H1 (cell line): Measurements from ENCODE around the gene NR0B2. TPM values are rescaled to one million over a fixed set of nuclear protein-coding genes. Genes with fewer than 3 reads are reported as not detected.

Experiments used
- CTCF ChIA-PET: fragments of 300-600 bp; sonication (Branson Sonifier 250); formaldehyde crosslinking; loops from one replicate; lab custom pipeline; 2021; ENCODE audit not compliant: partially characterized antibody; lab: Charles Lee
- POLR2A ChIA-PET: fragments of 300-600 bp; sonication (Branson Sonifier 250); formaldehyde crosslinking; loops from one replicate; lab custom pipeline; 2021; ENCODE audit warnings: inconsistent platforms; ENCODE audit not compliant: partially characterized antibody; lab: Charles Lee
- DNase-seq, 2 experiments: peaks; one replicate each; pipeline versions ENCODE4 v3.0.0 to v3.0.0-alpha.2; 2010 to 2022; ENCODE audit warnings: low spot score in 2 of 2, low read depth in 1 of 2, mixed read lengths in 1 of 2
- FAIRE-seq: peaks from 2 replicates; lab custom pipeline; 2011; peaks lifted over from hg19 to GRCh38; lab: Jason Lieb, UNC
- H2AFZ ChIP-seq: 2 replicates; pipeline ENCODE4 v1.8.1; 2012; ENCODE audit warnings: low read length, inconsistent platforms
- H2AK5ac ChIP-seq: 2 replicates; pipeline ENCODE4 v1.6.1; 2013; ENCODE audit warnings: low read depth, low read length
- H2BK120ac ChIP-seq: replicated peaks from 2 replicates; pipeline ENCODE3; 2013; ENCODE audit warnings: low read depth, low read length, inconsistent platforms
- H2BK12ac ChIP-seq: 2 replicates; pipeline ENCODE4 v1.6.1; 2013; ENCODE audit warnings: low read depth, low read length
- H2BK15ac ChIP-seq: 2 replicates; pipeline ENCODE4 v1.6.1; 2013; ENCODE audit warnings: low read length
- H2BK20ac ChIP-seq: 2 replicates; pipeline ENCODE4 v1.6.1; 2013; ENCODE audit warnings: low read length
- H2BK5ac ChIP-seq: 2 replicates; pipeline ENCODE4 v1.6.1; 2013; ENCODE audit warnings: low read depth, low read length
- H3K14ac ChIP-seq: 2 replicates; pipeline ENCODE4 v1.6.1; 2013; ENCODE audit warnings: inconsistent platforms; ENCODE audit not compliant: insufficient read length
- H3K18ac ChIP-seq: 2 replicates; pipeline ENCODE4 v1.6.1; 2013; ENCODE audit warnings: low read length; ENCODE audit errors: extremely low read depth
- H3K23ac ChIP-seq: 2 replicates; pipeline ENCODE4 v1.6.1; 2013; ENCODE audit warnings: inconsistent platforms; ENCODE audit not compliant: insufficient read length
- H3K23me2 ChIP-seq: 2 replicates; pipeline ENCODE4 v1.6.1; 2013; ENCODE audit warnings: low read depth, low read length
- H3K27ac ChIP-seq: 2 replicates; pipeline ENCODE4 v1.6.1; 2011; ENCODE audit warnings: low read depth, low read length, inconsistent platforms
- H3K27me3 ChIP-seq, 4 experiments: replicated peaks in 1 of 4; 1 replicate in 1 of 4; 2 replicates in 3 of 4; pipeline versions ENCODE4 v1.6.1 to v1.8.1; 2011 to 2013; ENCODE audit warnings: low read length in 3 of 4, mild to moderate bottlenecking in 3 of 4, inconsistent platforms in 2 of 4, mixed read lengths in 2 of 4, moderate library complexity in 1 of 4; ENCODE audit not compliant: control insufficient read depth in 3 of 4, insufficient read depth in 3 of 4; ENCODE audit errors: extremely low read depth in 1 of 4
- H3K36me3 ChIP-seq, 4 experiments: 2 replicates each; pipeline versions ENCODE4 v1.6.1 to v1.8.1; 2011 to 2013; ENCODE audit warnings: mild to moderate bottlenecking in 4 of 4, low read length in 3 of 4, moderate library complexity in 2 of 4, control low read depth in 1 of 4, inconsistent platforms in 1 of 4; ENCODE audit not compliant: insufficient read depth in 4 of 4, control insufficient read depth in 2 of 4
- H3K4ac ChIP-seq: replicated peaks from 2 replicates; pipeline ENCODE3; 2013; ENCODE audit warnings: low read length, low read depth, mixed read lengths, inconsistent platforms; ENCODE audit not compliant: insufficient read length
- H3K4me1 ChIP-seq, 4 experiments: replicated peaks in 1 of 4; 1 replicate in 1 of 4; 2 replicates in 3 of 4; pipeline versions ENCODE4 v1.6.1 to v1.8.1; 2011 to 2013; ENCODE audit warnings: low read length in 3 of 4, inconsistent platforms in 2 of 4, mixed read lengths in 1 of 4; ENCODE audit not compliant: insufficient read depth in 4 of 4, control insufficient read depth in 3 of 4
- H3K4me2 ChIP-seq, 2 experiments: 2 replicates each; pipeline versions ENCODE4 v1.6.1 to v1.8.1; 2011 to 2013; ENCODE audit warnings: low read depth in 2 of 2, low read length in 2 of 2, control low read depth in 1 of 2, inconsistent platforms in 1 of 2, mild to moderate bottlenecking in 1 of 2; ENCODE audit not compliant: insufficient read depth in 1 of 2
- H3K4me3 ChIP-seq, 4 experiments: fragments of 200-600, 300-600 bp in 1 of 4; sonication (generic), shearing (Covaris generic), sonication (Bioruptor Twin) in 1 of 4; 2 replicates each; pipeline versions ENCODE4 v1.5.1 to v1.8.1; 2011 to 2016; ENCODE audit warnings: low read length in 4 of 4, low read depth in 3 of 4, control low read depth in 2 of 4, inconsistent platforms in 2 of 4, mild to moderate bottlenecking in 2 of 4, mixed read lengths in 1 of 4, moderate library complexity in 1 of 4; ENCODE audit not compliant: insufficient read depth in 2 of 4; ENCODE audit errors: extremely low read depth in 1 of 4
- H3K56ac ChIP-seq: replicated peaks from 2 replicates; pipeline ENCODE3; 2013; ENCODE audit warnings: low read depth, mild to moderate bottlenecking, mixed read lengths, low read length, inconsistent platforms; ENCODE audit not compliant: insufficient read length
- H3K79me1 ChIP-seq: 2 replicates; pipeline ENCODE4 v1.6.1; 2013; ENCODE audit warnings: low read depth, low read length, control low read depth
- H3K79me2 ChIP-seq, 2 experiments: 2 replicates each; pipeline versions ENCODE4 v1.6.1 to v1.8.1; 2012 to 2013; ENCODE audit warnings: low read length in 2 of 2, mild to moderate bottlenecking in 2 of 2, inconsistent platforms in 1 of 2; ENCODE audit not compliant: insufficient read depth in 2 of 2, control insufficient read depth in 1 of 2
- H3K9ac ChIP-seq, 4 experiments: replicated peaks in 1 of 4; 1 replicate in 1 of 4; 2 replicates in 3 of 4; pipeline versions ENCODE4 v1.6.1 to v1.8.1; 2011 to 2013; ENCODE audit warnings: low read depth in 3 of 4, low read length in 3 of 4, control low read depth in 2 of 4, mild to moderate bottlenecking in 2 of 4, moderate library complexity in 2 of 4, inconsistent platforms in 1 of 4; ENCODE audit errors: extremely low read depth in 1 of 4
- H3K9me3 ChIP-seq, 2 experiments: 2 replicates each; pipeline versions ENCODE4 v1.6.1 to v1.8.1; 2012 to 2013; ENCODE audit warnings: mild to moderate bottlenecking in 2 of 2, moderate library complexity in 2 of 2, control low read depth in 1 of 2, inconsistent platforms in 1 of 2, low read depth in 1 of 2, low read length in 1 of 2, mixed read lengths in 1 of 2; ENCODE audit not compliant: insufficient read depth in 2 of 2
- H4K20me1 ChIP-seq, 2 experiments: replicated peaks in 1 of 2; 2 replicates each; pipeline versions ENCODE3 to v1.8.1; 2011 to 2013; ENCODE audit warnings: inconsistent platforms in 2 of 2, low read length in 2 of 2, mild to moderate bottlenecking in 1 of 2; ENCODE audit not compliant: insufficient read depth in 2 of 2, control insufficient read depth in 1 of 2
- H4K5ac ChIP-seq: 2 replicates; pipeline ENCODE4 v1.6.1; 2013; ENCODE audit warnings: low read length, low read depth, mixed read lengths, inconsistent platforms; ENCODE audit not compliant: insufficient read length
- H4K8ac ChIP-seq: 2 replicates; pipeline ENCODE4 v1.8.0; 2013; ENCODE audit warnings: mild to moderate bottlenecking, moderate library complexity, low read length, inconsistent platforms; ENCODE audit not compliant: insufficient read depth; ENCODE audit errors: extremely low read depth
- H4K91ac ChIP-seq: replicated peaks from 2 replicates; pipeline ENCODE3; 2013; ENCODE audit warnings: low read length, mixed read lengths, inconsistent platforms; ENCODE audit not compliant: insufficient read length
- ASH2L ChIP-seq: fragments of 200-600, 300-600 bp; sonication (generic); IDR thresholded peaks from one replicate; pipeline ENCODE4 v1.7.1; 2017; ENCODE audit warnings: low read length
- BCL11A ChIP-seq, 2 experiments: IDR thresholded peaks; one replicate each; pipeline ENCODE4 v1.6.1; 2011; ENCODE audit warnings: low read depth in 2 of 2, low read length in 2 of 2, mild to moderate bottlenecking in 2 of 2
- CHD2 ChIP-seq: IDR thresholded peaks from 2 replicates; pipeline ENCODE4 v1.6.1; 2012; ENCODE audit warnings: low read length, improper control_type of control experiment
- POLR2A ChIP-seq, 2 experiments: IDR thresholded peaks; 1 replicate in 1 of 2; 2 replicates in 1 of 2; pipeline ENCODE4 v1.6.1; 2011; ENCODE audit warnings: low read depth in 2 of 2, low read length in 2 of 2, mild to moderate bottlenecking in 2 of 2; ENCODE audit errors: control extremely low read depth in 1 of 2
- RAD21 ChIP-seq, 2 experiments: IDR thresholded peaks in 1 of 2; conservative IDR thresholded peaks in 1 of 2; 2 replicates each; pipeline ENCODE4 v1.6.1; 2011; ENCODE audit warnings: low read depth in 2 of 2, low read length in 2 of 2, improper control_type of control experiment in 1 of 2, inconsistent platforms in 1 of 2, mild to moderate bottlenecking in 1 of 2, moderate library complexity in 1 of 2
- RXRA ChIP-seq: IDR thresholded peaks from 2 replicates; pipeline ENCODE4 v1.6.1; 2011; ENCODE audit warnings: low read depth, mild to moderate bottlenecking, low read length, moderate library complexity; ENCODE audit not compliant: insufficient read depth
- SIX5 ChIP-seq: IDR thresholded peaks from 2 replicates; pipeline ENCODE4 v1.6.1; 2011; ENCODE audit warnings: mild to moderate bottlenecking, low read depth, low read length
- SP2 ChIP-seq: IDR thresholded peaks from 2 replicates; pipeline ENCODE4 v1.6.1; 2012; ENCODE audit warnings: mild to moderate bottlenecking, low read length, inconsistent platforms
- YY1 ChIP-seq: IDR thresholded peaks from 2 replicates; pipeline ENCODE4 v1.6.1; 2011; ENCODE audit warnings: low read depth, mild to moderate bottlenecking, low read length
- WGBS, 2 experiments: shearing (Covaris generic) in 1 of 2; methylation state at CpG; one replicate each; pipeline versions ENCODE4 v1.1.6 to v1.1.7; 2013 to 2015; ENCODE audit warnings: low lambda C conversion rate in 2 of 2, mixed read lengths in 2 of 2, inconsistent platforms in 1 of 2, low coverage in 1 of 2, missing lambda C conversion rate in 1 of 2; ENCODE audit not compliant: insufficient replicate concordance in 2 of 2, insufficient coverage in 1 of 2, insufficient read length in 1 of 2; ENCODE audit errors: extremely low coverage in 1 of 2, missing lambda C conversion rate in 1 of 2; 5-methylcytosine and 5-hydroxymethylcytosine counted together
- polyA plus RNA-seq, 7 experiments: library from polyadenylated mRNA; depleted of rRNA in 3 of 7; stranded (reverse) in 5 of 7; unstranded in 2 of 7; fragments of >200 nt in 5 of 7; fragments of 200-250 nt in 2 of 7; gene quantifications; 1 replicate in 5 of 7; 2 replicates in 1 of 7; 4 replicates in 1 of 7; pipeline versions ENCODE4 v1.2.1 to v1.2.3, GENCODE V29; 2011 to 2013; ENCODE audit warnings: missing spikeins in 2 of 7, mixed read lengths in 2 of 7
- total RNA-seq: library from RNA; stranded (reverse); fragmentation: NEBNext Ultra II Directional; extraction: Animal tissue kit (Norgen Biotek cat#: 25700); gene quantifications from 2 replicates; pipeline ENCODE4 v1.2.1, GENCODE V29; 2021
- TF ChIP-seq, protein P1 (sequence below): IDR thresholded peaks from 2 replicates; pipeline ENCODE4 v1.6.1; 2012; ENCODE audit warnings: low read length, inconsistent platforms

The NR0B2 gene
- total and polyA plus RNA-seq, 2 of the 8 experiments (the other 6 are each of a cell fraction or from before 2014, with no cell fraction given): not detected

DNA sequence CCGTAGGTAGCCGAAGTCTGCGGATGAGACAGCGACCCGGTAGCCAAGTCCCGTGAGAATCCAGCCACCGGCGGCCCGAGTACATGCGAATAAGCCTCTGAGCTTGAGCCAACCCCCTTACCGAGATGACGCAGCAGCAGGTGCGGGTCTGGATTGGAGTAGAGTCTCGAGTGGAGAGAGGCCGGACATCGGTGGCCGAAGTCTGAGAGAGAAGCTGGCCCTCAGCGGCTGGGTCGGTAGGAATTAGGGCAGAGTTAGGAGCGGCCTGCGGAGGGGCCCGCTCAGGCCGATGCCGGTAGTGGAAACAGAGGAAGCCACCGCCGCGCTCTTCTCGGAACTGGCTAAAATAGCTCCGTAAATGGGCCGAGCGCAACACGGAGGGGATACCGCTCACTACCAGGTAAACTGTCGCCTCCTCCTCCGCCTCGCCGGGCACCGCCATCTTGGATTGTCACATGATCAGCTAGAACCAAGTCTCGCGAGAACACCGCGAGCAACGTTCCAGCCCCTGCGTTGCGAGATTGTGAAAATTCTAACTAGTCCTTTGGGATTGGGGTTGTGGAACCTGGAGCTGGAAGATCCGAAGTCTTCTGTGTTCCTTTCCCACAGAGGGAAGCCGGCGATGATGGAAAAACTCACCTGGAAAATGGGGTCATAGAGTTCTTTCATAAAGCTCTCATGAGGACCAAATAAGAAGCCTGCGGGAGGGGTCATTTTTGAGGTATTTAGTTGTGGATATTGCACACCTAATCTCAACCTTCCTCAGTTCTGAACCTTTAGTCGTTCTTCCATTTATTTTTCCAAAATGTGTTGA lies 13.6 kb downstream of the NR0B2 start, which contains the start of gene GPATCH3:
Gene GPATCH3 (minus strand): TSS at position 467 of the 814 bp plus-strand sequence. CDS start 25 bp downstream, at position 442.
- Histone ChIP-seq H2BK12ac (no peak within 1 kb of the TSS; the same call in 1 of the 2 replicates), H3K4ac (peak within 1 kb of the TSS; percentile 16), H3K56ac (peak within 1 kb of the TSS; percentile 55), H3K9ac (peak within 1 kb of the TSS; percentile 95 to 96 (median 96)), H3K23ac (no peak within 1 kb of the TSS), H2BK15ac (no peak within 1 kb of the TSS), H4K91ac (no peak within 1 kb of the TSS), H2BK5ac (peak within 1 kb of the TSS; percentile 49; the same call in 1 of the 2 replicates), H3K23me2 (peaks cover 8% of the 10 kb centered on the region), H3K36me3 (peaks cover 0 to 14% (median 6%) of the 10 kb centered on the region in 4 experiments; a peak in 5 of 8 replicates), H2BK20ac (no peak within 1 kb of the TSS), H3K4me1 (peaks cover 0 to 8% (median 3%) of the 10 kb centered on the region in 4 experiments; a peak in 3 of 7 replicates), H3K79me2 (peaks cover 6 to 16% of the 10 kb centered on the region in 2 experiments), H2BK120ac (no peak within 1 kb of the TSS), H2AK5ac (no peak within 1 kb of the TSS), H3K4me3 (peak within 1 kb of the TSS; percentile 90 to 98 (median 96)), H3K79me1 (peaks cover 5% of the 10 kb centered on the region; the same call in 1 of the 2 replicates), H4K5ac (peak within 1 kb of the TSS; percentile 74), H3K27me3 (no peaks in the 10 kb centered on the region), H2AFZ (peak within 1 kb of the TSS; percentile 52), H4K8ac (peak within 1 kb of the TSS; percentile 100), H3K14ac (no peak within 1 kb of the TSS), H3K9me3 (no peaks in the 10 kb centered on the region), H3K4me2 (peak within 1 kb of the TSS; percentile 71 to 86), H4K20me1 (peaks cover under 1 to 2% of the 10 kb centered on the region in 2 experiments), H3K27ac (peak within 1 kb of the TSS; percentile 88), H3K18ac (no peak within 1 kb of the TSS)
- WGBS, 2 experiments: 2% methylated on average over 50 of the region's 50 CpGs; no CpG with 5 or more reads in 1 of the 2 experiments
- FAIRE-seq (peak; percentile 90), DNase-seq (peak; percentile 71 to 91)
- ChIA-PET CTCF (interaction anchor here (0.7 to 4.9 kb wide), 6 partner anchors 12 to 60 kb away, joined by 3 to 27 read pairs (median 4); partner anchors contain the start of genes GPN2 and KDF1), POLR2A (interaction anchor here (0.6 to 4.1 kb wide), 26 partner anchors 8 to 878 kb away, joined by 3 to 66 read pairs (median 4); partner anchors contain the start of genes GPN2, NR0B2, NUDC and PIGV)
- TF ChIP-seq YY1 (peak; percentile 99), SP2 (no peak), ASH2L (peak; percentile 72), RXRA (no peak), SIX5 (peak; percentile 2; the same call in 1 of the 2 replicates), RAD21 (IDR thresholded peaks at IDR 0.05 in 1 of 2, conservative IDR thresholded peaks at IDR 0.05 in 1 of 2; ENCODE audit: low read depth in 2 of 2, low read length in 2 of 2) (no peak), CHD2 (peak; percentile 99), POLR2A (IDR thresholded peaks at IDR 0.05; ENCODE audit: control extremely low read depth in 1 of 2, low read depth in 2 of 2, low read length in 2 of 2) (peak; percentile 89 to 98), BCL11A (IDR thresholded peaks at IDR 0.05; ENCODE audit: low read depth in 2 of 2, low read length in 2 of 2) (no peak)
- TF ChIP-seq, protein P1, sequence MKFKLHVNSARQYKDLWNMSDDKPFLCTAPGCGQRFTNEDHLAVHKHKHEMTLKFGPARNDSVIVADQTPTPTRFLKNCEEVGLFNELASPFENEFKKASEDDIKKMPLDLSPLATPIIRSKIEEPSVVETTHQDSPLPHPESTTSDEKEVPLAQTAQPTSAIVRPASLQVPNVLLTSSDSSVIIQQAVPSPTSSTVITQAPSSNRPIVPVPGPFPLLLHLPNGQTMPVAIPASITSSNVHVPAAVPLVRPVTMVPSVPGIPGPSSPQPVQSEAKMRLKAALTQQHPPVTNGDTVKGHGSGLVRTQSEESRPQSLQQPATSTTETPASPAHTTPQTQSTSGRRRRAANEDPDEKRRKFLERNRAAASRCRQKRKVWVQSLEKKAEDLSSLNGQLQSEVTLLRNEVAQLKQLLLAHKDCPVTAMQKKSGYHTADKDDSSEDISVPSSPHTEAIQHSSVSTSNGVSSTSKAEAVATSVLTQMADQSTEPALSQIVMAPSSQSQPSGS: peak; percentile 72; the same call in 1 of the 2 replicates
